Medulla oblongata (tissue), 1 donor: ENCODE data around the gene USF3.
"Not testable (repeated sequence)": the region's sequence is repeated elsewhere in the genome, so short reads cannot be mapped to it uniquely, and the experiment has no call there.

Experiments
- DNase-seq: peaks from one replicate; pipeline ENCODE4 v3.0.0-alpha.2; 2015; ENCODE audit errors: extremely low spot score

The USF3 gene

DNA sequence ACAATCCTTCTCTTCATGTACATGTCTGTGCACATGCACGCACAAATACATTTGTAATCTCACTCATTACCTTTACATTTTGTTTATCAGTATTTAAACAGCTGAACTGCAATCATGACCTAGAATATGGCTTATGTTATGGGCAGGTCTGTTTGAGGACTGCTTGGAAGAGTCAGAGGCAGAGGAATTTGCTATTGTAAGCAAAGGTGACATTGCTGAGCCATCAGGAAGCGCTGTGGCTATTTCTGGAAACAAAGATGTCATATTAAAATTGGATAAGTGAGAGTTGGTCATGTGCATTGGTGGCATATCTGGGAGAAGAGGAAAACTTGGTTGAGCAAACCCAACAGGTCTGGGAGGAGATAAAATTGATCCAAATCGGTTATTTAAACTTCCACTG is 41.6 kb downstream of the USF3 start:
- no peak for DNase-seq

DNA sequence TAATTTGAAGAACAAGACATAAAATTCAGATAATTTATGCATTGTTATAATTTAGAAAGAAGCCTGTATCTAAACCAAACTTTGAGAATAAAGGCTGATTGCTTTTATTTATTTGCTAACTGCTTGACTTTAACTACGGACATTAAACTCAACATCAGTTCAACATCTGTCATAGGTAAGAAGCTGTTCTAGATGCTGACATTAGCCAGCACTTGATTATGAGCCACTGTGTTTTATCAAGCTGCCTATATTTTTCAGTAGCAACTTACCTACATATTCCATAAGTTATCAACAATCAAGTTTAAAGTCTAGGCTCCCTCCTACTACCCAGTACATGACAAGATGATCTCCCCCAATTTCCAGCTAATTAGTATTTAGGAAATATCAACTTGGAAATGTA is 42.1 kb downstream of the USF3 start:
- DNase-seq, result no peak

DNA sequence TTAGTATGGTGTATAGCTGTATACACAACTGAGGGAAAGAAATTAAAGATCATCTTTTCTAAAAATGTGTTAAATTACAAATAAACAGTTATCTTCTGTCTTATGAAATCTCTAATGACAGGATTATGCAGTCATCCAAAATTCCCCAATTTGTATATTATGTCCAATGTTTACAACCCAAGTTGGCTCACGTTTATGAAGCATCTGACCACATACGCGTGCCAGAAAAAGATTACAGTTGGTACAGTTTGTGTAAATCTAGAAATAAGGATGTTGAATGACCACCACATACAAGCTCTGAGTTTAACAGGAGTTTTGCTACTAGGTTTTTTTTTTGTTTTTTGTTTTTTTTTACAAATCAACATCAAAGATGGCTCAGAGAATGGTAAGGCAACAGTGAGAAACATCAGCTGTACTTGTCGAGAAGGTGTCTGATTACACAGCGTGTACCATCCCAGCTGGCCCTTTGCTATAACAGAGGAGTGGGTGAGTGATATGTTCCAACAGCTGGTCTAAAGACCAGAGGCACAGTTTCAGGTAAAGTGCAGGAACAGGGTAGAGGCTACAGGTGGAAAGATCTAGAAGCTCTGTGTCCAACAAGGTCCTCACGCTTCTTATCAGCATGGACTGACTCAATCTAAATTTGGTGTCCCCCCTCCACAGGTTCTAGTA is 47.1 kb downstream of the USF3 start:
- no peak for DNase-seq

DNA sequence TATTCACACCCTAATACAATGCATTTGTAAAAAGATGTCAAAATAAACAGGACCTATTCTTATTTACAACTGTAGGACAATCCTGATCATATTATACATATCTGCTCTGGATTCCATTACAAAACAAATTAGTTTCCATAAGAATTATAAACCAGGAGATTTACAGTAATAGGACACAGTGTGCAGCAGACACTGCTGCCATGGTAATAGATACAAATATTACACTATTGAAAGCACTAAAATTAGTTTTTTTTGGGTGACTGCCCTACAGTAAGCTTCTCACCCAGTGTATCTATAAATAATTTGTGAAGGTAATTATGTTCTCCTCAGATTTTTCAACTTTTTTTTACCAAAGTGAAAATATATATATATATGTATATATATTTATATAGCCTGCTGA is 47.9 kb downstream of the USF3 start:
- no peak for DNase-seq

DNA sequence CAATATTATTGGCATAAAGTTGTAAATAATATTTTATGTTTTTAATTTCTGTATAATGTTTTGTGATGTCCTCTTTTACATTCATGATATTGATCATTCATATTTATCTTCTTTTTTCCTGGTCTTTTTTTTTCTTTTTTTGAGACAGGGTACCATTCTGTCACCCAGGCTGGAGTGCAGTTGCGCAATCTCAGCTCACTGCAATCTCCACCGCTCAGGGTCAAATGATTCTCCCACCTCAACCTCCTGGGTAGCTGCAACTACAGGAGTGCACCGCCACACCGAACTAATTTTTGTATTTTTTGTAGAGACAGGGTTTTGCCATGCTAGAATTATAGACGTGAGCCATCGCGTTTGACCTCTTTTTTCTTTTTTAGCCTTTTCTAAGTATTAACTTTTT is 52.9 kb downstream of the USF3 start:
- no peak for DNase-seq

DNA sequence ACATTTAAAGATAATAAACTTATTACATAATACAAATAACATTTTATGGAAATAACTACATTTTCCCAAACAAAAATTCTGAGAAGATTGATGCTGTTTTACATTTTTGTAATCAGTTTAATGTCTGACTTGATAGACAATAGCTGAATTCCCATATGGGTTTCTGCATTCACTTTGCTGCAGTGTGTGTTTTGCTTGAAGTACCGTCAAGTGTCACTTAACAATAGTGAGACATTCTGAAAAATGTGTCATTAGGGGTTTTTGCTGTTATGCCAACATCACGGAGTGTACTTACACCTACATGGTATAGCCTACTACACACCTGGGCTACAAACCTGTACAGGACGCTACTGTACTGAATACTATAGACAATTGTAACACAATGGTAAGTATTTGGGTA is 57.5 kb downstream of the USF3 start:
- no peak for DNase-seq

DNA sequence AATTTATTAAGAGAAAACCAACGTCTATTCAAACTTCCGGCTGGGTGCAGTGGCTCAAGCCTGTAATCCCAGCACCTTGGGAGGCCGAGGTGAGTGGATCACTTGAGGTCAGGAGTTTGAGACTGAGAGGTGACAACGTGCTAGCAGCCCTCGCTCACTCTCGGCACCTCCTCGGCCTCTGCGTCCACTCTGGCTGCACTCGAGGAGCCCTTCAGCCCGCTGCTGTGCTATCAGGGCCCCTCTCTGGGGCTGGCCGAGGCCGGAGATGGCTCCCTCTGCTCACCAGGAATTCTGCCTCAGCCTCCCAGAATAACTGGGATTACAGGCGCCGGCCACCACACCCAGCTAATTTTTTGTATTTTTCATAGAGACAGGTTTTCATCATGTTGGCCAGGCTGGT is 58.7 kb downstream of the USF3 start:
- DNase-seq, result no peak

DNA sequence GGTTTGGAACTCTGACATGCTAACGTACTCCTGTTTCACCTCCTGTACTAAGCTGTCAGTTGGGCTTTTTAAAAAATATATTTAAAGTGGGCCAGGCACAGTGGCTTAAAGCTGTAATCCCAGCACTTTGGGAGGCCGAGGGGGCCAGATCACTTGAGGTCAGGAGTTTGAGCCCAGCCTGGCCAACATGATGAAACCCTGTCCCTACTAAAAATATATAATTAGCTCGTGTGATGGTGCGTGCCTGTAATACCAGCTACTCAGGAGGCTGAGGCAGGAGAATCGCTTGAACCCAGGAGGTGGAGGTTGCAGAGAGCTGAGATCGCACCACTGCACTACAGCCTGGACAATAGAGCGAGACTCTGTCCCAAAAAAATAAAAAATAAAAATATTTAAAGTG is 60.4 kb downstream of the USF3 start:
- DNase-seq, result not testable (repeated sequence)

DNA sequence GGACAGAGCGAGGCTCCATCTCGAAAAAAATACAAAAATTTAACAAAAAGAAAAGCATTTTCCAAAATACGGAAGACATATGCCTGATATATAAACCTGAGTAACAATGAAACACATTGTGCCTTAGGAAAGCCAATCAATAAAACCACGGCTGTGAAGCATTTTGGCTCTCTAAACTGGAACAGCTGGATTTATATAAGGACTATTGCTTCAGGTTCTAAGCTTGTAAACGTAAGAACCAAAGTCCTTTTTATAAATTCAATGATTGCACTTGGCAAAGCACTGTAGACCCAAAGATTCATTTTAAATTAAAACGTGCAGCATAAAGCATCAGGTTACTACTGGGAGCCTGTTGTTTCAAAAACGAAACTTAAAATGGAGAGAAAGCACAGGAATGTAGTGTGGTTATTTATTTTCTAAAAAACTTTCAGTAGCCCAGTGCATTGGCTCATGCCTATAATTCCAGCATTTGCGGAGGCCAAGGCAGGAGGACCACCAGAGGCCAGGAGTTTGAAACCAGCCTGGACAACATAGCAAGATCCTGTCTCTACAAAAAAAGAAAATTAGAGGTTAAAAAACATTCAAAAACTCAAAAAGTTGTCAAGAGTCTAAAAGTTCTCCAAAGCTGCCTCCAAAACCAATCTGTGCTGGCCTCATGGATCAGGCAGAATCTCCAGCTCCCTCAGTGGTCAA is 61.5 kb downstream of the USF3 start:
- DNase-seq, result no peak

DNA sequence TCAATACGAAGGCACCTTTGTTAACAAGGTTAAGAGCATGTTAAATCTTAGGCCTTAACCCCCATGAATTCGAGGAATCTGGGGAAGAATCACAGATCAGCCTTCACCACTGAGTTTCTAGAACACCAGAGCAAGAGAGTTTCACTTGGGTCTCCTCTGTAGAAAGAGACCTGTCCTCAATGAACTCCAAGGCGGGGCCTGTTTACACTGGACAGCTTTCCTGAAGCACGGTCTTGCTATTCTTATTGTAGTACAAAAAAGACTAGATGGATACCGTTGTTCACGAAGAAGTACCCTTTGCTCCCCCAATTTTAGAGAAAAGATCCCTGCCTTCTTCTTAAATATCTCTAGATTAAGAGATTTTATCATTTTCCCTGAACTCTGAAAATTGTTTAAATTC is 64.9 kb downstream of the USF3 start:
- DNase-seq, result no peak

DNA sequence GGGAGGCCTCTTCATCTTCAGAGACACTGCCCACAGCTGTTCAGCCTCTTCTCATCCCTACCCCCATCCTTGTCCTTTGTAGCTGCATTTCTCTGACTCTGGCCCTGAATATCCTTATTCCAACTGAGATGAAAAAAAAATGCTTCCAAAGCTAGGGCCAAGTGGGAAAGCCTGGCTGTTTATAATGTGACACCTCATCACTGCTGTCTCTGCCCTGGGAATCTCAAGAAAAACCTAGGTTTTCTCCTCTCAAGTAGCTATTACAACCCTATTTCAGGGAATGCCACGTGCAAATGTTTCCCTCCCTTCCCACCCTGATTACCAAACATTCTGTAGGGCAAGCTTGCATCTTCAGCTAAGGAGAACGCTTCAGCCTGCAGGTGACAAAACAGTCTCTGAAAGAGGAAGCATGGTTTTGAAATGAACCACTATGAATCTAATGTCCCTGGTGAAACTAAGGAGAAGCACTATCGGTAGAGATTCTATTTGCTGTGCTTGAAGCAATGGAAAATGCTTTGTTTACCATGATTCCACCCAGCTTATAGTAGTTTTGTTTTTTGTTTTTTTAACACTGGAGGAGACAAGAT is 65.4 kb downstream of the USF3 start:
- DNase-seq, result no peak

DNA sequence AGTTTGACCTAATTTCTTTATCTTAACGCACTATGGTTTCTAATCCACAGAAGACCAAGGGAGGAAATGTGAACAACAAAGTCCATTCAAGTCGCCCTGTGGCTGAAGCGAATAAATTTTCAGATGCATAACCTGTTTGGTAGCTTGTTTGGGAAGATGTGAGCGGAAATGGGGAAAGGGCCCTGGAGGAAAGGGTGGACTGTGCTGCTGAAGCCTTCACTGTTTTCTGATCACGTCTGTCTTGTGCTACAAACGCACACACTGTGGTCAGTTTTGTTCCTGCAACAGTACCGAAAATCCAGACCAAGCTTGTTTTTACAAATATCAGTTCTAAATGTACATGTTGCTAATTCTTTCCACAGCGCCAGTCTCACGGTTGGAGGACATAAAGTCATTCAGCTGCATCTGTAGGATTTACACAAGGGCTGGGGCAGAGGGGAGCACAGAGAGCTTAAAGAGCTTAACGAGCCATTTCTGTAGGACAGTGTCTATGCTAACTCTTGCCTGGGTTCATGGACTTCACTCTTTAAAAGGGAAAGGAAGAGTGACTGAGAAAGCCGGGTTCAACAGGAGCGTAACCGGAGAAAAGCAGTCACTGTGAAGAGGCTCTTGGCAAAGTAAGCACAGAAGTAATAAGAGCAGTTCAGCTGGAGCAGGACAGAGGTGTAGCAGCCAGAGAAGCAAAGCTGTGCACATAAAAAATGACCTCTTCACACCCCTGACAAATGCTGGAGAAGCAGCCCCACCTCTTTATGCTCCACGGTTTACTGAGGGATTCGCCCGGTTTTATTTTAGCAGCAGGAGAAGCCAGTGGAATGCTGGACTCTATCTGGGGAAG is 66.6 kb downstream of the USF3 start:
- peak; percentile 53 for DNase-seq

DNA sequence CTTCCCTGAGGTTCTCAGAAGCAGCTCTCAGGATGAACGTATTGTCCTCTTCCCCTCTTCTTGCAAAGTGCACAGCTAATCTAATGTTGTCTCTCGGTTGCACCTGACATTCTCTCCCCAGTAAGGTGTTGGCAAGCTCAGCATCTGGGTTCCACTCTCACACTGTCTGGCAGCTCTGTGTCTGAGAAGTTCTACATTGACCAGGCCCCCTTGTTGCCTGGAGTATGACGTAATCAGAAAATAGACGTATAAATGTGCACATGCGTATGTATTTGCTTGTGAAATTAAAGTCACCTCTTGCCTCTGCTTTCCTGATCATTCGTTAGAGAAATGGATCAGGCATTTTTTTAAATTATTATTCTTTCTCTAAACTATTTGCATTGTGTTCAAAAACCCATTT is 67.7 kb downstream of the USF3 start:
- no peak for DNase-seq

DNA sequence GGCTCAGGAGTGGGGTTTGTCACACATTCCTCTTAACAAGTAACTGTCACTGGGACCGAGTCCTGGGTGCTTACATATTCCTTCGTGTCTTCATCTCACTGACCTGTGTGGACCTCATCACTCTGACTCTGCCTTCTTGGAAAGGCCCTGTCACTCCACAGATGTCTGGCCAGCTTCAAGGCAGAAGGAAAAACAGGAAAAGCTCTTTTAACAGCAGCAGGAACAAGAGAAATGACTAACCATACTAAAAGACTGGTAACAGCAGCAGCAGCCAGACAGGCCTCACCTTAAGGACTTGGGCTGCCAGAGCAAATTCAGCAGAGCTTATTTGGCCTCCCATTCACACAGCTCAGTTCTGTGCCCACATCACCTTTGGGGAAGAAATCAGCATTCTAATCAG is 68.1 kb downstream of the USF3 start:
- no peak for DNase-seq

DNA sequence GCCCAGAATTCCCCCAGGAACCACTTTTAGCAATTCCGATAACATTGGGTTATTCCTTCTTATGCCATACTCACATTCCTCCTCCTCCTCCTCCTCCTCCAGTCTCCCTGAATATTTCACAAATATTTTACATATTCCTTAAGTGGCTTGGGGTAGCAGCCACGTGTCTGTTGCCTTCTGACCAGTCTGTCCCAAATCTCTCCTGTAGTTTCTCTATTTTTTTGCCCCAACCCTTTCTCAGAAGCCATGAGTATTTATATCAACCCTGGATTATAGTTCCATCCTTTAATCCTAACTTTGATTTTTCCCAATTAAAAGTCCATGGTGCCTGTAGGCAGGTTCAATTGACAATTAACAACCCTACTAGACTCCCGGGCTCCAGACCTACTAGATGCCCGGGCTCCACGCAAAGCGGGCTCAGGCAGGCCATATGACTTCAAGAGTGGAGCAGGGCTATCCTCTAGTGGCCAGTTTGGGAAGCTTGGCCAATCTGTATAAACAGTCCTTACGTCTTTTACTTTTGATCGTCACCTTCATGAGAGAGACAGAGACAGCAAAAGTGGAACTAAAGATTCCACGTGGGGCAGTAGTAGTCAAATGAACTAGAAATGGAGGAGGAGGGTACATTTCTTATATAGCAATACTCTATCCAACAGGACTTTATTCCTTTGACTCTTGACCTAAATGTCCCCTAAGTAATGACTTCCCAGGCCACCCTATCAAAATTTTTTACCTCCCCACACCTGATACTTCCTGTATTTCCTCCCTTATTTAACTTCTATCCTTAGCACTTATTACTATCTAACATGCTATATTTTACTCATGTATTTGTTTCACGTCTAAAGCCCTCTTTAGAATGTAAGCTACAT is 69.7 kb downstream of the USF3 start:
- peak; percentile 88 for DNase-seq

DNA sequence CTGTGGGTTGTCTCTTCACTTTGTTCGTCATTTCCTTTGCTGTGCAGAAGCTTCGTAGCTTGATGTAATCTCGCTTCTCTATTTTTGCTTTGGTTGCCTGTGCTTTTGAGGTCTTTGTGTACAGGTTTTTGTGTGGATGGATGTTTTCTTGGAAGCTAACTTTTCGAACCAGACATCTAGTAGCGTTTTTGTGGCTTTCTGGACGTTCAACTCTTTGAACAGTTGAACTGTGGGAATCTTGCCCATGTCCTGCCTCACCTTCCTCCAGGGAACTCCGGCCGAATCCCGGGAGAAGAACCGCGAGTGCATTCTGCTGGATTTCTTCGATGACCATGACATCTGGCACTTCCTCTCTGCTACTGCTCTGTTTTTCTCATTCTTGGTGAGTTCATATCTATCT is 70.6 kb downstream of the USF3 start:
- DNase-seq, result peak; percentile 52

DNA sequence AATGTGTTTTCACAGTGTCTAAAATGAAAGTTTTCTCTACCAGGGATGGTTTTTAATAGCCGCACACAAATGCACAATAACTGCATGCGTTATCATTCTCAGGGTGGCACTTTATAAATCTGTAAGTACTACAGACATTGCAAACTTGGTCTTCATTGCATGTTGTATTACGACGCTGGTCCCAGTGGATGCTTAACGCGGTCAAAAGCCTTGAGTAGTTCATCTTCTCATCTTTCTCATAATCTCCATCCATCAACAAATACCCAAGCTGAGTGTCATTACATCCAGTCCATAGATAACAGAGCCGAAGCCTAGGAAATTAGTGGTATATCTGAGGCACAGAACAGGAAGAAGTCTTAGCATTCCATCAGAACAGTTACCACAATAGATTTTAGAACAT is 72.6 kb downstream of the USF3 start:
- DNase-seq, result no peak

DNA sequence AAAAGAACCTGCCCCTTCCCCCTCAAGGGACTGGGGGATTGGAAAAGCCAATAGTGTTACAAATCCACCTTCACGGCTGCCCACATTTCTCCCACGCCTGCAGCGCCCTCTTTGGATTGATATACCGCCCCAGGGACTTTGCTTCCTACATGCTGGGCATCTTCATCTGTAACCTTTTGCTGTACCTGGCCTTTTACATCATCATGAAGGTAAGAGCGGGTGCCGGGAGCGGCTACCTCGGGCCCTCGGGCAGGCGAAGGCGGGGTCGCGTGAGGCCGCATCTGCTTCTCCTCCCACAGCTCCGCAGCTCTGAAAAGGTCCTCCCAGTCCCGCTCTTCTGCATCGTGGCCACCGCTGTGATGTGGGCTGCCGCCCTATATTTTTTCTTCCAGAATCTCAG is 73.1 kb downstream of the USF3 start:
- DNase-seq, result no peak

DNA sequence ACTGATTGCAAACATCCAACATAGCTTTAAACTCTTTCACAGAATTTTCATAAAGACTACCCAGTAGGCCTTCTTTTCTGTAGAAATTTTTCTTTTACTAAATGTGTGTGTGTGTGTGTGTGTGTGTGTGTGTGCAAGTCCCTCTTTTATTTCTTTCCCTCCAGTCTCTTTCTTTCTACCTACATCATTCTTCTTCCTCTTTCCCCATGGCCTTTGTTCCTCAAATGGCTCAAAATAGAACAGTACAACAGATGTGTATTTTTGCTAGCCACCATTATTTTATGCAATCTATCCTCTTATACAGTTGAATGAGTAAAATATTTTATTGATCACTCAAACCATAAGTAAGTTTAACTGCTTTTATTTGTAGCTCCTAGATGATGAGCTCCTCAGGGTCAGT is 76.4 kb downstream of the USF3 start:
- DNase-seq, result no peak

DNA sequence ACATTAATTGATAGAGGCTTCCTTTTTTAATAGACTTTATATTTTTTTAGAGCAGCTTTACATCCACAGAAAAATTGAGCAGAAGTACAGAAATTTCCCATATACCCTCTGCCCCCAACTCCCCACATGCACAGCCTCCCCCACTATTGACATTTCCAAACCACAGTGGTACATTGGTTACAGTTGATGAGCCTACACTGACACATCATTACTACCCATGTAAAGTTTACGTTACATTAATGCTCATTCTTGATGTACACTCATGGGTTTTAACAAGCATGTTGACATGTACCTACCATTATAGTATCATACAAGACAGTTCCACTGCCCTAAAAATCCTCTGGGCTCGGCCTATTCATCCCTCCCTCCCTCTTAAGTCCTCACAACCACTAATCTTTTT is 78.7 kb downstream of the USF3 start:
- no peak for DNase-seq

DNA sequence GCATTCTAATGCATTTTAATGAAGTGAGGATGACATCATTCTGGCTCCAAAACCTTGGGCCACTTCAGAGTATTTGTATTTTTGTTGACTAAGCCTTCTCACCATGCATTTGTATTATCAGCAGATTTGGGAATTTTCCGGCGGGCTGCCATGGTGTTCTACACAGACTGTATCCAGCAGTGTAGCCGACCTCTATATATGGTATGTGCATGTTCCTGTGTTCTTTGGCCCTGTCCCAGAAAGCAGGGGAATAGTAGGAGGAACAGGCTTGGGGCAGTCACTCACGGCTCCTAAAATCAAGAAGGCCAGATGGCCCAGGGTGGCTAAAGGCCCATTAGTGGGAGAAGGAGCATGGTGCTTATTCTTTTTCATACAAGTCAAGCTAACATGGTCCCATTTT is 80.5 kb downstream of the USF3 start:
- DNase-seq, result no peak

DNA sequence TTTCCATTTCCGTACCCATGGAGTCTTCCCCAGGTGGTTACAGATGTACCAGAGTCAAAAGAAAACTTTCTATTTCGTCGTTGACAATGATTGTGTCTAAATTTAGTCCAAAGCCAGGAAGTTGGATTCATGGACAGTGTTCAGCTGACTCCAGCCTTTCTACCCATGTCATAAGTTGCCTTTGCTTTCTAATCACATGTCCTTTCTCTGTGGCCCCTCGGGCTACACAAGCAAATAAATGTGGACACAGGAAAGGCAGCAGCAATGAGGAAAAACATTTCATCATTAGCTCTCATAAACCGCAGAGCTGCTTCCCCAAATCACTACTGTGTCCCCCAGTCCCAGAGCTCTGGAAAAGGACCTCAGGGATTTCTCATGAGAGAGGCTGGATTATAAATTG is 82.0 kb downstream of the USF3 start:
- peak; percentile 33 for DNase-seq
